GM18907 (cell line): Measurements from ENCODE around the gene SNRPA.
"Not testable (repeated sequence)": the region's sequence is repeated elsewhere in the genome, so short reads cannot be mapped to it uniquely, and the experiment has no call there.

Experiments used
- ATAC-seq: cut with Tn5 transposase; IDR thresholded peaks from one replicate; pipeline ENCODE4 v1.9.1; 2021; ENCODE audit warnings: mild to moderate bottlenecking, moderate library complexity; ENCODE audit not compliant: unreplicated experiment

Gene SNRPA

GRCh38 chr19:40719414-40719894 lies 31.5 kb upstream of the SNRPA start:
- ATAC-seq: no peak

GRCh38 chr19:40721140-40721486 lies 29.9 kb upstream of the SNRPA start:
- ATAC-seq: no peak

GRCh38 chr19:40721936-40722661 lies 28.9 kb upstream of the SNRPA start:
- no peak for ATAC-seq

- ATAC-seq: no peak
Observed at GRCh38 chr19:40723661-40724254, 27.2 kb upstream of the SNRPA start.

- no peak for ATAC-seq
Observed at GRCh38 chr19:40724315-40724714, 26.7 kb upstream of the SNRPA start.

- no peak for ATAC-seq
Observed at GRCh38 chr19:40724855-40725254, 26.1 kb upstream of the SNRPA start.

GRCh38 chr19:40726279-40726678 lies 24.7 kb upstream of the SNRPA start:
- no peak for ATAC-seq

- not testable (repeated sequence) for ATAC-seq
Observed at GRCh38 chr19:40730065-40730464, 20.9 kb upstream of the SNRPA start.

- ATAC-seq: not testable (repeated sequence)
Observed at GRCh38 chr19:40732304-40732703, 18.7 kb upstream of the SNRPA start.

GRCh38 chr19:40733149-40733548 lies 17.9 kb upstream of the SNRPA start:
- ATAC-seq: no peak

- no peak for ATAC-seq
Observed at GRCh38 chr19:40735013-40735771, 15.8 kb upstream of the SNRPA start.

GRCh38 chr19:40736661-40737060 lies 14.3 kb upstream of the SNRPA start:
- no peak for ATAC-seq

- no peak for ATAC-seq
Observed at GRCh38 chr19:40737102-40737644, 13.8 kb upstream of the SNRPA start.

- no peak for ATAC-seq
Observed at GRCh38 chr19:40739030-40739839, 11.8 kb upstream of the SNRPA start.

GRCh38 chr19:40739871-40740703 lies 10.9 kb upstream of the SNRPA start:
- ATAC-seq: no peak

GRCh38 chr19:40740747-40741146 lies 10.3 kb upstream of the SNRPA start:
- ATAC-seq: no peak

GRCh38 chr19:40741527-40742390 lies 9.2 kb upstream of the SNRPA start:
- ATAC-seq: no peak

GRCh38 chr19:40742477-40742876 lies 8.5 kb upstream of the SNRPA start:
- no peak for ATAC-seq

- ATAC-seq: no peak
Observed at GRCh38 chr19:40742886-40743285, 8.1 kb upstream of the SNRPA start.
